ENCODE measurements around the gene ANGEL1.

DNA sequence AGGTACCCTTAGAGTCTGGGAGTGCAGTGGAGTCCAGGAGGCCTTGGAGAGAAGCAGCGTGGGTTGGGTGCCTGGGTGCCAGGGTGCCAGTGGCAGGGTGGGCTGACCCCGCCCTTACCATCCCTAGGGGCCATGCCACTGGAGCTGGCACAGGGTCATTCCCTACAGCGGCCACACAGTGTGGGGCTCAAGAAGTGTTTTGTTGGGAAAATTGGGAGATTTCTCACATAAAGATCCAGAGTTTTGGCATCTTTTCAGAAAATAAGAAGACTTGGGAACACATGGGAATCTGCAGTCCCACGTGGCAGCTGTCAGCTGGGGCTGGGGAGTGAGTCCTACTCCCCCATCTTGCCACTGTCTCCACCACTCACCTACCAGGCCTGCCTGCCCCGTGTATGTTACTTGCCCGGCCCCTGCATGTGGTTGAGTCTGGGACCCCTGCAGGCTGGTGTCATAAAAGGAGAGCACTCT lies 47.2 kb downstream of the ANGEL1 start:
- TF ChIP-seq EP300 (IDR thresholded peaks at IDR 0.05; ENCODE audit: borderline replicate concordance) (no peak), EGR1 (IDR thresholded peaks at IDR 0.05) (no peak), CREB1 (IDR thresholded peaks at IDR 0.05; ENCODE audit: low read depth) (no peak), CEBPB (IDR thresholded peaks at IDR 0.05) (no peak), MAX (IDR thresholded peaks at IDR 0.05) (no peak), RAD21 (IDR thresholded peaks at IDR 0.05; ENCODE audit: low read depth) (no peak)
